ENCODE measurements around the gene MAN2A1. TPM values are rescaled to one million over a fixed set of nuclear protein-coding genes. Genes with fewer than 3 reads are reported as not detected.

Gene MAN2A1
- total RNA-seq, 1 donor from 2014 or later: 25.5 TPM

GRCh38 chr5:109849478-109850088 is 159.9 kb downstream of the MAN2A1 start:
- no peak for TF ChIP-seq CTCF (conservative IDR thresholded peaks at IDR 0.05)
- no peak overlapping the region for H3K27ac Mint-ChIP-seq (ENCODE audit: unreplicated experiment)
- peaks cover 37% of the 10 kb centered on the region for H3K36me3 Mint-ChIP-seq (ENCODE audit: low read depth)
- peaks cover 2% of the 10 kb centered on the region for H3K9me3 Mint-ChIP-seq
- H3K27me3 Mint-ChIP-seq (ENCODE audit: low read depth): no peaks in the 10 kb centered on the region
- no peak overlapping the region for H3K4me3 Mint-ChIP-seq
- H3K4me1 Mint-ChIP-seq: no peaks in the 10 kb centered on the region
- no peak for DNase-seq (ENCODE audit: low read depth, low spot score)

- Mint-ChIP-seq H3K36me3 (ENCODE audit: low read depth) (peaks cover 36% of the 10 kb centered on the region), H3K4me1 (no peaks in the 10 kb centered on the region), H3K27me3 (ENCODE audit: low read depth) (no peaks in the 10 kb centered on the region), H3K27ac (ENCODE audit: unreplicated experiment) (no peak overlapping the region), H3K9me3 (no peaks in the 10 kb centered on the region), H3K4me3 (no peak overlapping the region)
- TF ChIP-seq CTCF (conservative IDR thresholded peaks at IDR 0.05): no peak
- no peak for DNase-seq (ENCODE audit: low read depth, low spot score)
These were observed 162.8 kb downstream of the MAN2A1 start for GRCh38 chr5:109852371-109853155.

GRCh38 chr5:109853377-109853776 is 163.7 kb downstream of the MAN2A1 start:
- TF ChIP-seq CTCF (conservative IDR thresholded peaks at IDR 0.05): no peak
- Mint-ChIP-seq H3K9me3 (no peaks in the 10 kb centered on the region), H3K4me1 (no peaks in the 10 kb centered on the region), H3K36me3 (ENCODE audit: low read depth) (peaks cover 34% of the 10 kb centered on the region), H3K27me3 (ENCODE audit: low read depth) (no peaks in the 10 kb centered on the region), H3K4me3 (no peak overlapping the region), H3K27ac (ENCODE audit: unreplicated experiment) (no peak overlapping the region)
- DNase-seq (ENCODE audit: low read depth, low spot score): no peak

GRCh38 chr5:109855056-109855455 is 165.3 kb downstream of the MAN2A1 start:
- no peak overlapping the region for H3K4me3 Mint-ChIP-seq
- DNase-seq (ENCODE audit: low read depth, low spot score): no peak
- H3K36me3 Mint-ChIP-seq (ENCODE audit: low read depth): peaks cover 23% of the 10 kb centered on the region
- H3K27me3 Mint-ChIP-seq (ENCODE audit: low read depth): no peaks in the 10 kb centered on the region
- no peak for TF ChIP-seq CTCF (conservative IDR thresholded peaks at IDR 0.05)
- no peaks in the 10 kb centered on the region for H3K9me3 Mint-ChIP-seq
- H3K27ac Mint-ChIP-seq (ENCODE audit: unreplicated experiment): no peak overlapping the region
- H3K4me1 Mint-ChIP-seq: no peaks in the 10 kb centered on the region

GRCh38 chr5:109857405-109858031 is 167.8 kb downstream of the MAN2A1 start:
- no peaks in the 10 kb centered on the region for H3K9me3 Mint-ChIP-seq
- no peak for TF ChIP-seq CTCF (conservative IDR thresholded peaks at IDR 0.05)
- H3K4me1 Mint-ChIP-seq: no peaks in the 10 kb centered on the region
- H3K4me3 Mint-ChIP-seq: no peak overlapping the region
- H3K27ac Mint-ChIP-seq (ENCODE audit: unreplicated experiment): no peak overlapping the region
- no peaks in the 10 kb centered on the region for H3K27me3 Mint-ChIP-seq (ENCODE audit: low read depth)
- no peak for DNase-seq (ENCODE audit: low read depth, low spot score)
- peaks cover 23% of the 10 kb centered on the region for H3K36me3 Mint-ChIP-seq (ENCODE audit: low read depth)
